ENCODE results near the gene VAV3.

DNA sequence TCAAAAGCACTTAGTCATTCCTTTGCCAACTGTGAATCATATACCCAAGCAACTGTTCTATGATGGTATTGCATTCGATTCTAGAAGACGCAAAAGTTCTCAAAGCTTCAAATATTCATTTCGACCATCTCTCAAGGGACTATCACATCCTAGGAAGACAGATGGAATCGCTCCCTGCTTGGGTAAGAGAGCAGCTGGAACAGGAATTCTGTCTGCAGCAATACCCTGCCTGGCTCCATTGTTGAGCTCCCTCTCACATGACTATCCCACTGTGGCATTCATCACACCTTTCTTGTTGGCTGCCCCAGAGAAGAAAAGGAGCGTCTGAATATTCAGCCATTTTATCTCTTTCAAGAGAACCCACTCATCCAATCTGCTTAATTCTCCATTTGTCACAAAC, 426.5 kb downstream of the VAV3 start:
- TF ChIP-seq POLR2AphosphoS5 (IDR thresholded peaks at IDR 0.05; ENCODE audit: low read depth, low read length): no peak
- TF ChIP-seq, protein P1, sequence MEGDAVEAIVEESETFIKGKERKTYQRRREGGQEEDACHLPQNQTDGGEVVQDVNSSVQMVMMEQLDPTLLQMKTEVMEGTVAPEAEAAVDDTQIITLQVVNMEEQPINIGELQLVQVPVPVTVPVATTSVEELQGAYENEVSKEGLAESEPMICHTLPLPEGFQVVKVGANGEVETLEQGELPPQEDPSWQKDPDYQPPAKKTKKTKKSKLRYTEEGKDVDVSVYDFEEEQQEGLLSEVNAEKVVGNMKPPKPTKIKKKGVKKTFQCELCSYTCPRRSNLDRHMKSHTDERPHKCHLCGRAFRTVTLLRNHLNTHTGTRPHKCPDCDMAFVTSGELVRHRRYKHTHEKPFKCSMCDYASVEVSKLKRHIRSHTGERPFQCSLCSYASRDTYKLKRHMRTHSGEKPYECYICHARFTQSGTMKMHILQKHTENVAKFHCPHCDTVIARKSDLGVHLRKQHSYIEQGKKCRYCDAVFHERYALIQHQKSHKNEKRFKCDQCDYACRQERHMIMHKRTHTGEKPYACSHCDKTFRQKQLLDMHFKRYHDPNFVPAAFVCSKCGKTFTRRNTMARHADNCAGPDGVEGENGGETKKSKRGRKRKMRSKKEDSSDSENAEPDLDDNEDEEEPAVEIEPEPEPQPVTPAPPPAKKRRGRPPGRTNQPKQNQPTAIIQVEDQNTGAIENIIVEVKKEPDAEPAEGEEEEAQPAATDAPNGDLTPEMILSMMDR (IDR thresholded peaks at IDR 0.05 in 2 of 3, conservative IDR thresholded peaks at IDR 0.05 in 1 of 3; ENCODE audit: borderline replicate concordance in 1 of 3, insufficient read depth in 1 of 3, low read depth in 2 of 3, low read length in 2 of 3): no peak
- TF ChIP-seq, protein P2, sequence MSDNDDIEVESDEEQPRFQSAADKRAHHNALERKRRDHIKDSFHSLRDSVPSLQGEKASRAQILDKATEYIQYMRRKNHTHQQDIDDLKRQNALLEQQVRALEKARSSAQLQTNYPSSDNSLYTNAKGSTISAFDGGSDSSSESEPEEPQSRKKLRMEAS (IDR thresholded peaks at IDR 0.05): no peak
- no peak for TF ChIP-seq POLR2A (IDR thresholded peaks at IDR 0.05; ENCODE audit: borderline replicate concordance, extremely low read depth, insufficient read depth, insufficient read length)
- TF ChIP-seq RAD21 (IDR thresholded peaks at IDR 0.05; ENCODE audit: low read depth): no peak
- no peak for TF ChIP-seq CEBPB (IDR thresholded peaks at IDR 0.05; ENCODE audit: low read depth)
